HepG2 (cell line): ENCODE results near the gene C5orf47. TPM values are rescaled to one million over a fixed set of nuclear protein-coding genes. Genes with fewer than 3 reads are reported as not detected.

Experiments
- CSRNP2 ChIP-seq: sonication (generic); formaldehyde crosslinking; conservative IDR thresholded peaks from 2 replicates; pipeline ENCODE4 v1.8.0; 2022; ENCODE audit warnings: low read depth, missing genetic modification reagents
- EEA1 ChIP-seq: sonication (generic); formaldehyde crosslinking; IDR thresholded peaks from 2 replicates; pipeline ENCODE4 v1.5.1; 2020; ENCODE audit warnings: mild to moderate bottlenecking, missing genetic modification reagents, borderline replicate concordance
- ELF4 ChIP-seq: sonication (generic); formaldehyde crosslinking; IDR thresholded peaks from 2 replicates; pipeline ENCODE4 v1.5.0; 2020; ENCODE audit warnings: missing genetic modification reagents, mild to moderate bottlenecking, moderate library complexity, borderline replicate concordance
- ESRRA ChIP-seq: sonication (generic); formaldehyde crosslinking; IDR thresholded peaks from 2 replicates; pipeline ENCODE4 v1.5.1; 2020; ENCODE audit warnings: mild to moderate bottlenecking, low read depth, missing genetic modification reagents
- EZH2 ChIP-seq: conservative IDR thresholded peaks from 2 replicates; pipeline ENCODE4 v1.6.1; 2012; ENCODE audit warnings: mild to moderate bottlenecking, low read depth, low read length, moderate library complexity
- FLYWCH1 ChIP-seq: sonication (generic); formaldehyde crosslinking; IDR thresholded peaks from 2 replicates; pipeline ENCODE4 v1.8.1; 2023; ENCODE audit warnings: mild to moderate bottlenecking, missing genetic modification reagents
- GPN1 ChIP-seq: sonication (generic); formaldehyde crosslinking; IDR thresholded peaks from 2 replicates; pipeline ENCODE4 v1.5.1; 2020; ENCODE audit warnings: missing genetic modification reagents, borderline replicate concordance
- IRF2 ChIP-seq: IDR thresholded peaks from 2 replicates; pipeline ENCODE4 v1.6.1; 2018; ENCODE audit warnings: missing genetic modification reagents, missing compliant biosample characterization
- POGK ChIP-seq: sonication (generic); formaldehyde crosslinking; conservative IDR thresholded peaks from 2 replicates; pipeline ENCODE4 v1.8.0; 2022; ENCODE audit warnings: mild to moderate bottlenecking, moderate library complexity, missing genetic modification reagents
- RAD21 ChIP-seq: fragments of 450-650 bp; formaldehyde crosslinking; IDR thresholded peaks from 2 replicates; pipeline ENCODE4 v1.5.0; 2020; ENCODE audit warnings: mild to moderate bottlenecking
- RARA ChIP-seq: IDR thresholded peaks from 2 replicates; pipeline ENCODE4 v1.6.1; 2016; ENCODE audit warnings: missing genetic modification reagents, missing compliant biosample characterization
- RFX3 ChIP-seq: IDR thresholded peaks from 2 replicates; pipeline ENCODE4 v1.6.1; 2016; ENCODE audit warnings: missing biosample characterization, missing genetic modification reagents
- SALL2 ChIP-seq: sonication (generic); formaldehyde crosslinking; IDR thresholded peaks from 2 replicates; pipeline ENCODE4 v1.8.1; 2023; ENCODE audit warnings: mild to moderate bottlenecking, missing genetic modification reagents, inconsistent platforms
- SIX1 ChIP-seq: sonication (generic); formaldehyde crosslinking; IDR thresholded peaks from 2 replicates; pipeline ENCODE4 v1.4.0; 2020; ENCODE audit warnings: missing genetic modification reagents, borderline replicate concordance
- THAP7 ChIP-seq: sonication (generic); formaldehyde crosslinking; IDR thresholded peaks from 2 replicates; pipeline ENCODE4 v1.8.1; 2023; ENCODE audit warnings: mild to moderate bottlenecking, missing genetic modification reagents
- ZNF276 ChIP-seq: sonication (generic); formaldehyde crosslinking; IDR thresholded peaks from 2 replicates; pipeline ENCODE4 v1.4.0; 2020; ENCODE audit warnings: mild to moderate bottlenecking, low read depth, missing genetic modification reagents
- ZNF687 ChIP-seq: sonication (generic); formaldehyde crosslinking; IDR thresholded peaks from 2 replicates; pipeline ENCODE4 v1.5.1; 2020; ENCODE audit warnings: mild to moderate bottlenecking, missing genetic modification reagents, moderate library complexity
- ZSCAN31 ChIP-seq: sonication (generic); formaldehyde crosslinking; IDR thresholded peaks from 2 replicates; pipeline ENCODE4 v1.5.0; 2020; ENCODE audit warnings: low read depth, mild to moderate bottlenecking, missing genetic modification reagents
- polyA plus RNA-seq, 8 experiments: library from polyadenylated mRNA; depleted of rRNA in 3 of 8; stranded (reverse) in 7 of 8; unstranded in 1 of 8; fragments of >200 nt; fragmentation: Illumina TruSeq in 4 of 8; extraction: Trizol in 4 of 8; gene quantifications; 2 replicates each; pipeline versions ENCODE4 v1.2.1 to v1.2.3, GENCODE V29; 2011 to 2016; ENCODE audit warnings: low read depth in 4 of 8, missing spikeins in 1 of 8, mixed read lengths in 1 of 8; ENCODE audit not compliant: insufficient read depth in 1 of 8
- total RNA-seq, 5 experiments: library from RNA; depleted of rRNA; stranded (reverse); fragments of >200 nt; fragmentation: Illumina TruSeq; extraction: Trizol; gene quantifications; 2 replicates each; pipeline ENCODE4 v1.2.3, GENCODE V29; 2016; ENCODE audit warnings: low read depth in 1 of 5

C5orf47 gene
- total and polyA plus RNA-seq, 2 of the 13 experiments (the other 11 are each of a cell fraction or from before 2014, with no cell fraction given), result not detected

GRCh38 chr5:173969167-173970049 is 19.6 kb upstream of the C5orf47 start (continued):
- peak; percentile 97 for TF ChIP-seq ZNF687 (CRISPR knock-in tag)
- TF ChIP-seq ELF4, result no peak
- peak; percentile 87 for TF ChIP-seq RARA (CRISPR knock-in tag)
- no peak; the same call in 1 of the 2 replicates for TF ChIP-seq SALL2 (CRISPR knock-in tag)
- TF ChIP-seq IRF2 (CRISPR knock-in tag), result peak; percentile 40; the same call in 1 of the 2 replicates
- no peak for TF ChIP-seq ZNF276 (CRISPR knock-in tag)
- TF ChIP-seq EEA1 (CRISPR knock-in tag), result no peak
- TF ChIP-seq ZSCAN31 (CRISPR knock-in tag), result no peak
- TF ChIP-seq RFX3 (CRISPR knock-in tag), result no peak
- 0 out of 2 replicates have a peak, but pooled peaks have one; percentile 1 for TF ChIP-seq ESRRA (CRISPR knock-in tag)
- no peak for TF ChIP-seq GPN1 (CRISPR knock-in tag)
- no peak for TF ChIP-seq RAD21 (CRISPR knock-in tag)
- no peak for TF ChIP-seq EZH2
- TF ChIP-seq THAP7, result no peak
- TF ChIP-seq POGK (CRISPR knock-in tag), result 0 out of 2 replicates have a peak, but pooled peaks have one; percentile 47
- no peak for TF ChIP-seq CSRNP2
- TF ChIP-seq SIX1 (CRISPR knock-in tag), result peak; percentile 17; the same call in 1 of the 2 replicates
- no peak for TF ChIP-seq FLYWCH1 (CRISPR knock-in tag)
